IMR-90 (cell line): ENCODE results near the gene RAD51B. TPM values are rescaled to one million over a fixed set of nuclear protein-coding genes. Genes with fewer than 3 reads are reported as not detected.

Experiments
- ATAC-seq: fragments of 200-7000 bp; cut with Tn5 transposase; 2 replicates; pipeline ENCODE4 v1.9.1; 2020; ENCODE audit warnings: low read depth, mild to moderate bottlenecking, moderate library complexity
- BruUV-seq: library from RNA; stranded (reverse); fragments of 400-500 nt; replicated peaks from 2 replicates; lab custom pipeline; 2021; lab: Mats Ljungman, UMichigan
- CTCF ChIA-PET: fragments of 300-600 bp; formaldehyde crosslinking; extraction: SDS; loops from one replicate; lab custom pipeline; 2021; ENCODE audit warnings: antibody characterized with exemption; lab: Yijun Ruan, JAX
- POLR2A ChIA-PET: fragments of 300-600 bp; sonication (Branson Sonifier 250); formaldehyde crosslinking; loops from one replicate; lab custom pipeline; 2022; ENCODE audit warnings: antibody characterized with exemption; ENCODE audit not compliant: unreplicated experiment; lab: Charles Lee
- DNase-seq: peaks from one replicate; pipeline ENCODE4 v3.0.0; 2013
- H2AFZ ChIP-seq: replicated peaks from 2 replicates; pipeline ENCODE3; 2013; ENCODE audit warnings: low read length, mild to moderate bottlenecking; ENCODE audit not compliant: poor library complexity
- H2AK5ac ChIP-seq: 2 replicates; pipeline ENCODE4 v1.6.1; 2013; ENCODE audit warnings: low read depth, low read length, inconsistent platforms
- H2AK9ac ChIP-seq: replicated peaks from 2 replicates; pipeline ENCODE3; 2013; ENCODE audit warnings: mild to moderate bottlenecking, low read depth, low read length, moderate library complexity; ENCODE audit not compliant: poor library complexity
- H2BK120ac ChIP-seq: 2 replicates; pipeline ENCODE4 v1.6.1; 2013; ENCODE audit warnings: low read depth, low read length, inconsistent platforms
- H2BK15ac ChIP-seq: 3 replicates; pipeline ENCODE4 v1.6.1; 2013; ENCODE audit warnings: low read depth, low read length, inconsistent platforms
- H2BK20ac ChIP-seq: 2 replicates; pipeline ENCODE4 v1.6.1; 2013; ENCODE audit warnings: low read depth, mild to moderate bottlenecking, inconsistent platforms, low read length, moderate library complexity
- H2BK5ac ChIP-seq: 2 replicates; pipeline ENCODE4 v1.6.1; 2013; ENCODE audit warnings: mild to moderate bottlenecking, low read depth, low read length, inconsistent platforms; ENCODE audit not compliant: poor library complexity, severe bottlenecking
- H3K14ac ChIP-seq: replicated peaks from 2 replicates; pipeline ENCODE4 v1.6.1; 2013; ENCODE audit warnings: low read depth, low read length, inconsistent platforms
- H3K18ac ChIP-seq: 2 replicates; pipeline ENCODE4 v1.6.1; 2013; ENCODE audit warnings: low read depth, low read length, control low read depth
- H3K23ac ChIP-seq: 2 replicates; pipeline ENCODE4 v1.6.1; 2013; ENCODE audit warnings: low read depth, low read length, inconsistent platforms
- H3K27ac ChIP-seq: 2 replicates; pipeline ENCODE4 v1.5.1; 2013; ENCODE audit warnings: mild to moderate bottlenecking, control low read depth, low read length; ENCODE audit not compliant: insufficient read depth
- H3K27me3 ChIP-seq: 2 replicates; pipeline ENCODE4 v1.6.1; 2013; ENCODE audit warnings: low read length; ENCODE audit not compliant: control insufficient read depth, insufficient read depth
- H3K36me3 ChIP-seq: 2 replicates; pipeline ENCODE4 v1.6.1; 2013; ENCODE audit warnings: low read length, mixed read lengths; ENCODE audit not compliant: control insufficient read depth, insufficient read depth
- H3K4ac ChIP-seq: 2 replicates; pipeline ENCODE4 v1.6.1; 2013; ENCODE audit warnings: low read depth, low read length, inconsistent platforms
- H3K4me1 ChIP-seq: 2 replicates; pipeline ENCODE4 v1.6.1; 2013; ENCODE audit warnings: low read length, mixed read lengths; ENCODE audit not compliant: control insufficient read depth, insufficient read depth
- H3K4me2 ChIP-seq: 2 replicates; pipeline ENCODE4 v1.6.1; 2013; ENCODE audit warnings: low read depth, mild to moderate bottlenecking, control low read depth, low read length, moderate library complexity
- H3K4me3 ChIP-seq: 2 replicates; pipeline ENCODE4 v1.5.1; 2013; ENCODE audit warnings: low read depth, mild to moderate bottlenecking, control low read depth, low read length, moderate library complexity; ENCODE audit not compliant: insufficient read depth
- H3K56ac ChIP-seq: 2 replicates; pipeline ENCODE4 v1.6.1; 2013; ENCODE audit warnings: low read length, inconsistent platforms; ENCODE audit not compliant: insufficient read depth; ENCODE audit errors: extremely low read depth
- H3K79me1 ChIP-seq, 2 experiments: 2 replicates each; pipeline ENCODE4 v1.6.1; 2013; ENCODE audit warnings: low read length in 2 of 2, inconsistent platforms in 1 of 2, low read depth in 1 of 2
- H3K9ac ChIP-seq: 2 replicates; pipeline ENCODE4 v1.6.1; 2013; ENCODE audit warnings: low read depth, low read length, control low read depth
- H3K9me1 ChIP-seq: 2 replicates; pipeline ENCODE4 v1.6.1; 2013; ENCODE audit warnings: low read length, inconsistent platforms; ENCODE audit not compliant: insufficient read depth
- H3K9me3 ChIP-seq: 2 replicates; pipeline ENCODE4 v1.6.1; 2013; ENCODE audit warnings: low read length; ENCODE audit not compliant: control insufficient read depth, insufficient read depth
- H4K20me1 ChIP-seq: 2 replicates; pipeline ENCODE4 v1.6.1; 2013; ENCODE audit warnings: low read length, inconsistent platforms; ENCODE audit not compliant: insufficient read depth
- H4K5ac ChIP-seq: 2 replicates; pipeline ENCODE4 v1.6.1; 2013; ENCODE audit warnings: mild to moderate bottlenecking, low read depth, low read length, control low read depth
- H4K8ac ChIP-seq, 2 experiments: 2 replicates each; pipeline ENCODE4 v1.6.1; 2013; ENCODE audit warnings: low read depth in 2 of 2, low read length in 2 of 2, control low read depth in 1 of 2, inconsistent platforms in 1 of 2
- H4K91ac ChIP-seq: 2 replicates; pipeline ENCODE4 v1.6.1; 2013; ENCODE audit warnings: low read depth, low read length, inconsistent platforms; ENCODE audit not compliant: insufficient read depth
- BHLHE40 ChIP-seq: fragments of 150-350 bp; IDR thresholded peaks from 2 replicates; pipeline ENCODE4 v1.6.1; 2016; ENCODE audit warnings: mild to moderate bottlenecking, low read depth, low read length
- CHD1 ChIP-seq: IDR thresholded peaks from 2 replicates; pipeline ENCODE4 v1.6.1; 2012; ENCODE audit warnings: low read depth, low read length, improper control_type of control experiment
- MAFK ChIP-seq: IDR thresholded peaks from 2 replicates; pipeline ENCODE4 v1.6.1; 2012; ENCODE audit warnings: low read depth, low read length, improper control_type of control experiment
- MXI1 ChIP-seq: IDR thresholded peaks from 2 replicates; pipeline ENCODE4 v1.6.1; 2012; ENCODE audit warnings: low read depth, mild to moderate bottlenecking, low read length, moderate library complexity, borderline replicate concordance
- POLR2A ChIP-seq: IDR thresholded peaks from 2 replicates; pipeline ENCODE4 v1.6.1; 2012; ENCODE audit warnings: mild to moderate bottlenecking, low read depth, low read length
- SMC3 ChIP-seq: fragments of 150-350 bp; IDR thresholded peaks from 2 replicates; pipeline ENCODE4 v1.6.1; 2016; ENCODE audit warnings: low read depth, mild to moderate bottlenecking, antibody characterized with exemption, low read length, moderate library complexity
- WGBS, 2 experiments: methylation state at CpG; one replicate each; pipeline versions ENCODE4 v1.1.5 to v1.1.7; 2013; ENCODE audit warnings: missing lambda C conversion rate in 2 of 2; ENCODE audit not compliant: insufficient read length in 1 of 2; ENCODE audit errors: extremely low coverage in 2 of 2; 5-methylcytosine and 5-hydroxymethylcytosine counted together
- dilution Hi-C: fragments of 300-500 bp; cut with HindIII; formaldehyde crosslinking; loops from one replicate; pipeline ENCODE4 v1.14.3; 2018; ENCODE audit warnings: low sequenced_read_pairs; ENCODE audit not compliant: unreplicated experiment
- in situ Hi-C: fragments of 300-500 bp; cut with MboI; formaldehyde crosslinking; loops from 3 replicates; pipeline ENCODE4 v1.14.3; 2019; ENCODE audit warnings: low sequenced_read_pairs, inconsistent platforms, mixed read lengths
- intact Hi-C: fragments of 100-400 bp; cut with micrococcal nuclease; formaldehyde crosslinking; loops from 2 replicates; pipeline ENCODE4 v1.10.0; 2022
- polyA plus RNA-seq, 3 experiments: library from polyadenylated mRNA; depleted of rRNA; stranded (reverse); fragments of >200 nt; gene quantifications; 2 replicates each; pipeline ENCODE4 v1.2.3, GENCODE V29; 2012; ENCODE audit warnings: low replicate concordance in 1 of 3
- total RNA-seq: library from RNA; depleted of rRNA; stranded (reverse); fragments of >200 nt; gene quantifications from 2 replicates; pipeline ENCODE4 v1.2.3, GENCODE V29; 2012

The RAD51B gene
- total and polyA plus RNA-seq, 2 of the 4 experiments (the other 2 are of a cell fraction), result 5.1 to 18.8 TPM

DNA sequence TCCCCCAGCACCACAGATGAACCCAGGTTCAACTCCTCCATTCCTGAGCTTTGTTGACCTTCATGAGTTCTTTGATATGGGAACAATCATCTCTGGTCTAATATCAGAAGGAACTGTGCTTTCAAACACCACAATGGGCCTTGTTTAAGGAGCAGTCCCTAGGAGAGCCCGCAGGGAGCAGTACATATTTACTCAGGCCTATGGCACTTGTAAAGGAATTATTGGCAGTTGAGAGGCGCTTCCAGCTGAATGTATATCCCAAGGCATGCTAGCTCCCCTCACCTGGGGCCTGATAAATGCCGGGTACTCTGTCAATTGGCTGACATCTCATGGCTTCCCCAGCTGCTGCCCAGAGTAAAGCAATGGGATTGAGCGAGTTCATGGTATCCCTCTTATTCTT lies 897.1 kb downstream of the RAD51B start:
- Histone ChIP-seq H3K56ac (peak overlapping the region; percentile 10; the same call in 1 of the 2 replicates), H3K18ac (no peak overlapping the region), H4K20me1 (no peaks in the 10 kb centered on the region), H3K23ac (no peak overlapping the region), H3K4ac (no peak overlapping the region), H4K5ac (no peak overlapping the region), H3K9me1 (no peaks in the 10 kb centered on the region), H3K27ac (no peak overlapping the region), H2AFZ (no peak overlapping the region), H3K27me3 (no peaks in the 10 kb centered on the region), H3K9me3 (no peaks in the 10 kb centered on the region; the same call in 1 of the 2 replicates), H4K91ac (no peak overlapping the region), H3K4me3 (no peak overlapping the region), H2BK15ac (no peak overlapping the region), H3K9ac (no peak overlapping the region), H2BK120ac (no peak overlapping the region), H2BK20ac (no peak overlapping the region), H2AK5ac (no peak overlapping the region), H2AK9ac (no peak overlapping the region), H3K79me1 (no peaks in the 10 kb centered on the region), H4K8ac (no peak overlapping the region), H2BK5ac (no peak overlapping the region), H3K4me2 (no peak overlapping the region), H3K36me3 (no peaks in the 10 kb centered on the region), H3K14ac (no peak overlapping the region), H3K4me1 (no peaks in the 10 kb centered on the region)
- POLR2A ChIA-PET, result no interaction called here
- ATAC-seq (no peak), DNase-seq (no peak)
- 80% methylated on average over 1 of the region's 4 CpGs; no CpG with 5 or more reads in 1 of the 2 experiments for WGBS, 2 experiments
- intact Hi-C loops, result no loop called here
- BruUV-seq, result no TSS peak
- dilution Hi-C loops, result no loop called here
- TF ChIP-seq MAFK (no peak), POLR2A (no peak), SMC3 (no peak), MXI1 (no peak), BHLHE40 (no peak), CHD1 (no peak)
- CTCF ChIA-PET, result no interaction called here
- in situ Hi-C loops, result no loop called here
